Lower lobe of right lung (tissue), 2 donors: ENCODE data around the gene NRXN3. TPM values are rescaled to one million over a fixed set of nuclear protein-coding genes. Genes with fewer than 3 reads are reported as not detected.

Source experiments
- ATAC-seq, 2 donors: fragments of 200-7000 bp; cut with Tn5 transposase; one replicate each; pipeline ENCODE4 v1.9.1; 2020 to 2022; ENCODE audit warnings: mild to moderate bottlenecking in 2 of 2, moderate library complexity in 2 of 2
- DNase-seq: peaks from one replicate; pipeline ENCODE4 v3.0.0-alpha.2; 2020
- H3K27ac ChIP-seq: fragments of 200-600 bp; one replicate; pipeline ENCODE4 v1.8.0; 2022
- H3K27me3 ChIP-seq: fragments of 200-600 bp; one replicate; pipeline ENCODE4 v1.8.0; 2022; ENCODE audit warnings: low read depth
- H3K36me3 ChIP-seq: fragments of 200-600 bp; one replicate; pipeline ENCODE4 v1.8.0; 2022; ENCODE audit warnings: mild to moderate bottlenecking
- H3K4me1 ChIP-seq: fragments of 200-600 bp; one replicate; pipeline ENCODE4 v1.8.0; 2022
- H3K4me3 ChIP-seq: fragments of 200-600 bp; one replicate; pipeline ENCODE4 v1.8.0; 2022; ENCODE audit warnings: mild to moderate bottlenecking
- H3K9me3 ChIP-seq: fragments of 200-600 bp; one replicate; pipeline ENCODE4 v1.8.0; 2022
- CTCF ChIP-seq: fragments of 200-600 bp; IDR thresholded peaks from one replicate; pipeline ENCODE4 v1.8.0; 2022; ENCODE audit warnings: antibody characterized with exemption, mild to moderate bottlenecking
- intact Hi-C: fragments of 100-400 bp; cut with DNase I; formaldehyde crosslinking; loops from one replicate; pipeline ENCODE4 v1.11.0; 2022
- total RNA-seq: library from RNA; stranded (reverse); fragmentation: NEBNext Ultra II Directional; extraction: Animal tissue kit (Norgen Biotek cat#: 25700); gene quantifications from one replicate; pipeline ENCODE4 v1.2.1, GENCODE V29; 2021
- donor health status: DM: no; HTN: yes; CAD: no; lungs with severe emphysema.

NRXN3 gene
- total RNA-seq, 1 donor from 2014 or later: 9.0 TPM

GRCh38 chr14:78788467-78789360 is 618.5 kb downstream of the NRXN3 start:
- Histone ChIP-seq H3K27ac (no peak overlapping the region), H3K27me3 (no peaks in the 10 kb centered on the region), H3K4me3 (no peak overlapping the region), H3K9me3 (no peaks in the 10 kb centered on the region), H3K36me3 (no peaks in the 10 kb centered on the region), H3K4me1 (no peaks in the 10 kb centered on the region)
- TF ChIP-seq CTCF: no peak
- ATAC-seq (no peak), DNase-seq (no peak)
- intact Hi-C loops: no loop called here

- no peak for ATAC-seq
- Histone ChIP-seq H3K27ac (no peak overlapping the region), H3K4me3 (no peak overlapping the region), H3K9me3 (no peaks in the 10 kb centered on the region), H3K4me1 (no peaks in the 10 kb centered on the region), H3K27me3 (no peaks in the 10 kb centered on the region), H3K36me3 (no peaks in the 10 kb centered on the region)
- intact Hi-C loops: no loop called here
- DNase-seq: no peak
- TF ChIP-seq CTCF: no peak
Measured at GRCh38 chr14:78790271-78790670, 620.1 kb downstream of the NRXN3 start.

GRCh38 chr14:78798757-78799156 is 628.6 kb downstream of the NRXN3 start:
- no peak for ATAC-seq
- Histone ChIP-seq H3K4me1 (no peaks in the 10 kb centered on the region), H3K27me3 (no peaks in the 10 kb centered on the region), H3K27ac (no peak overlapping the region), H3K36me3 (no peaks in the 10 kb centered on the region), H3K9me3 (no peaks in the 10 kb centered on the region), H3K4me3 (no peak overlapping the region)
- no peak for TF ChIP-seq CTCF
- intact Hi-C loops: no loop called here
- DNase-seq: no peak

GRCh38 chr14:78805570-78805969 is 635.4 kb downstream of the NRXN3 start:
- no peaks in the 10 kb centered on the region for H3K9me3 ChIP-seq
- TF ChIP-seq CTCF: no peak
- no peak for ATAC-seq
- DNase-seq: no peak
- H3K27ac ChIP-seq: no peak overlapping the region
- H3K4me3 ChIP-seq: no peak overlapping the region
- no peaks in the 10 kb centered on the region for H3K36me3 ChIP-seq
- no peaks in the 10 kb centered on the region for H3K4me1 ChIP-seq
- intact Hi-C loops: no loop called here
- no peaks in the 10 kb centered on the region for H3K27me3 ChIP-seq

- no peak overlapping the region for H3K27ac ChIP-seq
- ATAC-seq: no peak
Measured at GRCh38 chr14:78823035-78823434, 652.9 kb downstream of the NRXN3 start.

More at GRCh38 chr14:78823035-78823434, 652.9 kb downstream of the NRXN3 start:
- H3K4me3 ChIP-seq: no peak overlapping the region
- no peaks in the 10 kb centered on the region for H3K27me3 ChIP-seq
- intact Hi-C loops: no loop called here
- no peaks in the 10 kb centered on the region for H3K36me3 ChIP-seq
- no peak for DNase-seq
- no peaks in the 10 kb centered on the region for H3K4me1 ChIP-seq
- no peaks in the 10 kb centered on the region for H3K9me3 ChIP-seq
- no peak for TF ChIP-seq CTCF
